WTC11 (cell line): ENCODE results near the gene GPC6. TPM values are rescaled to one million over a fixed set of nuclear protein-coding genes. Genes with fewer than 3 reads are reported as not detected.

Experiments used
- ATAC-seq: fragments of 200-7000 bp; cut with Tn5 transposase; 2 replicates; pipeline ENCODE4 v1.10.0; 2021; ENCODE audit warnings: mild to moderate bottlenecking, moderate library complexity
- CTCF ChIA-PET: fragments of 300-600 bp; sonication (Branson Sonifier 250); formaldehyde crosslinking; loops from one replicate; lab custom pipeline; 2021; ENCODE audit warnings: antibody characterized with exemption; lab: Charles Lee
- POLR2A ChIA-PET: fragments of 350-600 bp; sonication (Branson Sonifier 250); formaldehyde crosslinking; loops from one replicate; lab custom pipeline; 2021; ENCODE audit warnings: antibody characterized with exemption; lab: Charles Lee
- DNase-seq: peaks from one replicate; pipeline ENCODE4 v3.0.0; 2021; ENCODE audit warnings: low spot score
- H3K27ac Mint-ChIP-seq: 2 replicates; pipeline ENCODE4 v1.8.0; 2021; ENCODE audit warnings: mixed read lengths
- H3K27me3 Mint-ChIP-seq: 2 replicates; pipeline ENCODE4 v1.8.0; 2021; ENCODE audit warnings: low read depth, mild to moderate bottlenecking, moderate library complexity, mixed read lengths
- H3K36me3 Mint-ChIP-seq: 2 replicates; pipeline ENCODE4 v1.8.0; 2021; ENCODE audit warnings: mixed read lengths
- H3K4me1 Mint-ChIP-seq: 2 replicates; pipeline ENCODE4 v1.8.0; 2022; ENCODE audit warnings: mixed read lengths
- H3K4me3 Mint-ChIP-seq: 2 replicates; pipeline ENCODE4 v1.8.0; 2021; ENCODE audit warnings: mild to moderate bottlenecking, moderate library complexity, mixed read lengths
- H3K9me3 Mint-ChIP-seq: 2 replicates; pipeline ENCODE4 v1.8.0; 2021; ENCODE audit warnings: mixed read lengths
- CBFB ChIP-seq: sonication (generic); formaldehyde crosslinking; IDR thresholded peaks from 2 replicates; pipeline ENCODE4 v1.8.1; 2022; ENCODE audit warnings: mild to moderate bottlenecking, low read depth, missing genetic modification reagents
- EMX1 ChIP-seq: fragments of 250-450 bp; sonication (Bioruptor Pico); IDR thresholded peaks from 2 replicates; pipeline ENCODE4 v1.8.0; 2021; ENCODE audit warnings: mild to moderate bottlenecking
- FOXP1 ChIP-seq: sonication (generic); formaldehyde crosslinking; IDR thresholded peaks from 2 replicates; pipeline ENCODE4 v1.8.0; 2022; ENCODE audit warnings: missing genetic modification reagents, mild to moderate bottlenecking, moderate library complexity, borderline replicate concordance
- GABPB1 ChIP-seq: sonication (generic); formaldehyde crosslinking; IDR thresholded peaks from 2 replicates; pipeline ENCODE4 v1.8.1; 2023; ENCODE audit warnings: mild to moderate bottlenecking, missing genetic modification reagents
- GTF2I ChIP-seq: fragments of 250-450 bp; sonication (Bioruptor Pico); conservative IDR thresholded peaks from 2 replicates; pipeline ENCODE4 v1.4.0; 2021; ENCODE audit warnings: mild to moderate bottlenecking
- IRF2 ChIP-seq: sonication (generic); formaldehyde crosslinking; IDR thresholded peaks from 2 replicates; pipeline ENCODE4 v1.8.0; 2022; ENCODE audit warnings: low read depth, missing genetic modification reagents, borderline replicate concordance
- JAZF1 ChIP-seq: fragments of 250-450 bp; sonication (Bioruptor Pico); IDR thresholded peaks from 2 replicates; pipeline ENCODE4 v1.9.0; 2021; ENCODE audit warnings: moderate library complexity, mild to moderate bottlenecking, inconsistent platforms
- MXD4 ChIP-seq: fragments of 250-450 bp; sonication (Bioruptor Pico); IDR thresholded peaks from 2 replicates; pipeline ENCODE4 v1.8.0; 2021; ENCODE audit warnings: mild to moderate bottlenecking, moderate library complexity, borderline replicate concordance
- NR1H2 ChIP-seq: sonication (generic); formaldehyde crosslinking; IDR thresholded peaks from 2 replicates; pipeline ENCODE4 v1.9.0; 2021; ENCODE audit warnings: mild to moderate bottlenecking, moderate library complexity, missing genetic modification reagents
- SMAD3 ChIP-seq: sonication (generic); formaldehyde crosslinking; IDR thresholded peaks from 2 replicates; pipeline ENCODE4 v1.8.0; 2022; ENCODE audit warnings: missing genetic modification reagents, mild to moderate bottlenecking, borderline replicate concordance
- SOX15 ChIP-seq: fragments of 250-450 bp; sonication (Bioruptor Pico); IDR thresholded peaks from 2 replicates; pipeline ENCODE4 v1.9.0; 2021; ENCODE audit warnings: mild to moderate bottlenecking
- TEAD4 ChIP-seq: sonication (generic); formaldehyde crosslinking; IDR thresholded peaks from 2 replicates; pipeline ENCODE4 v1.8.0; 2022; ENCODE audit warnings: mild to moderate bottlenecking, missing genetic modification reagents
- ZNF121 ChIP-seq: sonication (generic); formaldehyde crosslinking; IDR thresholded peaks from 2 replicates; pipeline ENCODE4 v1.8.0; 2023; ENCODE audit warnings: missing genetic modification reagents
- ZNF138 ChIP-seq: sonication (generic); formaldehyde crosslinking; conservative IDR thresholded peaks from 2 replicates; pipeline ENCODE4 v1.8.1; 2022; ENCODE audit warnings: mild to moderate bottlenecking, moderate library complexity, missing genetic modification reagents
- ZNF219 ChIP-seq: sonication (generic); formaldehyde crosslinking; IDR thresholded peaks from 2 replicates; pipeline ENCODE4 v1.8.0; 2023; ENCODE audit warnings: missing genetic modification reagents, mild to moderate bottlenecking, borderline replicate concordance
- ZNF232 ChIP-seq: sonication (generic); formaldehyde crosslinking; IDR thresholded peaks from 2 replicates; pipeline ENCODE4 v1.8.0; 2022; ENCODE audit warnings: mild to moderate bottlenecking, missing genetic modification reagents
- ZNF317 ChIP-seq: sonication (generic); formaldehyde crosslinking; IDR thresholded peaks from 2 replicates; pipeline ENCODE4 v1.8.1; 2023; ENCODE audit warnings: low read depth, mild to moderate bottlenecking, moderate library complexity, missing genetic modification reagents, borderline replicate concordance
- total RNA-seq: library from RNA; stranded (reverse); gene quantifications from 3 replicates; pipeline ENCODE4 v1.2.3, GENCODE V29; 2021
- TF ChIP-seq, protein P1 (sequence below): sonication (generic); formaldehyde crosslinking; IDR thresholded peaks from 2 replicates; pipeline ENCODE4 v1.8.1; 2022; ENCODE audit warnings: mild to moderate bottlenecking, missing genetic modification reagents, moderate library complexity, borderline replicate concordance
- TF ChIP-seq, protein P2 (sequence below): sonication (generic); formaldehyde crosslinking; IDR thresholded peaks from 2 replicates; pipeline ENCODE4 v1.8.1; 2023; ENCODE audit warnings: mild to moderate bottlenecking, missing genetic modification reagents, borderline replicate concordance
- TF ChIP-seq, protein P3 (sequence below): sonication (generic); formaldehyde crosslinking; IDR thresholded peaks from 2 replicates; pipeline ENCODE4 v1.8.1; 2022; ENCODE audit warnings: missing genetic modification reagents, borderline replicate concordance
- TF ChIP-seq, protein P4 (sequence below): sonication (generic); formaldehyde crosslinking; IDR thresholded peaks from 2 replicates; pipeline ENCODE4 v1.8.0; 2023; ENCODE audit warnings: mild to moderate bottlenecking, missing genetic modification reagents

GPC6 gene
- total RNA-seq, 1 experiment from 2014 or later, result 19.5 TPM

DNA sequence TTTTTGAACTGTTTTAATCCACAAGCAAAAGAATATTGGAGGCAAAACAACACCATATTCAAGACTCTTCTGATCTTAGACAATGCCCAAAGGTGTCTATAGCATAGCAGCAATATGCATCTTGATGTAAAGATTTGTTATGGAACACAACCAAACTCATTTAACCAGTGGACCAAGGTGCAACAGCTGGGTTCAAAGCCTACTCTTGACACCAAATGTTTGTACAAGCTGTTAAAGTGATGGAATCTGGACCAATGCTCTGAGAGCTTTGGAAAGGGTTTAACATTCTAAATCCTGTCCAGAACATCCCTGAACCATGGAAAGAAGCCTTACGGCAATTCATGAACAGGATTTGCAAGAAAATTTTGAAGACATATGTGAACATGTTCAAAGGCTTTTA lies 520.0 kb downstream of the GPC6 start:
- ATAC-seq (no peak), DNase-seq (no peak)
- TF ChIP-seq JAZF1 (CRISPR knock-in tag) (no peak), IRF2 (CRISPR knock-in tag) (no peak), ZNF121 (CRISPR knock-in tag) (no peak)
- no peaks in the 10 kb centered on the region for H3K27me3 Mint-ChIP-seq
- no peak overlapping the region for H3K4me3 Mint-ChIP-seq
- no peak overlapping the region for H3K27ac Mint-ChIP-seq
- peaks cover 13% of the 10 kb centered on the region for H3K9me3 Mint-ChIP-seq
- ChIA-PET CTCF (no interaction called here), POLR2A (no interaction called here)
- H3K4me1 Mint-ChIP-seq, result peaks cover 27% of the 10 kb centered on the region
- H3K36me3 Mint-ChIP-seq, result peaks cover 2% of the 10 kb centered on the region; the same call in 1 of the 2 replicates

DNA sequence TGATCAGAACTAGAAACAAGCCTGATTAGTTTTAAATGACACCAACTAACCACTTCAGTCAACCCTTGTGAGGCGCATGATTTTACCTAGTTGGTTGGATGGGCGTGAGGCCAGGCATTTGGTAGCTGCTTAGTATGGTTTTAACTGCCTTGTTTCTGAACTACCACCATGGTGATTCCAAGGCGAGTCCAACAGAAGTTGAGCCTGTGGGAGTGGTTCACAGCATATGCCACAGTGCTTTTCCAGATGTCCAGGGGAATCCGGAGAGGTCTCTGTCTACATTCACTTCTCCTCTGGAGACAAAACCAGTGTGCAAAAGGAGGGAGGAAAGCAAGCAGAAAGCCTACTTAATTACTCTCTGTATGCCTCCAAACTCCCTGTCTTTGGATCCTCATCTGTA lies 524.1 kb downstream of the GPC6 start:
- Mint-ChIP-seq H3K27me3 (no peaks in the 10 kb centered on the region), H3K27ac (no peak overlapping the region)
- CTCF ChIA-PET, result no interaction called here
- no peak for DNase-seq
- TF ChIP-seq NR1H2 (no peak), FOXP1 (CRISPR knock-in tag) (no peak), ZNF232 (CRISPR knock-in tag) (no peak), TEAD4 (CRISPR knock-in tag) (no peak), SOX15 (CRISPR knock-in tag) (no peak), MXD4 (CRISPR knock-in tag) (no peak), ZNF317 (CRISPR knock-in tag) (no peak), SMAD3 (CRISPR knock-in tag) (no peak), ZNF138 (CRISPR knock-in tag) (no peak), GABPB1 (CRISPR knock-in tag) (no peak), EMX1 (CRISPR knock-in tag) (no peak), CBFB (CRISPR knock-in tag) (no peak), GTF2I (CRISPR knock-in tag) (no peak), ZNF219 (CRISPR knock-in tag) (no peak)
- TF ChIP-seq, protein P1, sequence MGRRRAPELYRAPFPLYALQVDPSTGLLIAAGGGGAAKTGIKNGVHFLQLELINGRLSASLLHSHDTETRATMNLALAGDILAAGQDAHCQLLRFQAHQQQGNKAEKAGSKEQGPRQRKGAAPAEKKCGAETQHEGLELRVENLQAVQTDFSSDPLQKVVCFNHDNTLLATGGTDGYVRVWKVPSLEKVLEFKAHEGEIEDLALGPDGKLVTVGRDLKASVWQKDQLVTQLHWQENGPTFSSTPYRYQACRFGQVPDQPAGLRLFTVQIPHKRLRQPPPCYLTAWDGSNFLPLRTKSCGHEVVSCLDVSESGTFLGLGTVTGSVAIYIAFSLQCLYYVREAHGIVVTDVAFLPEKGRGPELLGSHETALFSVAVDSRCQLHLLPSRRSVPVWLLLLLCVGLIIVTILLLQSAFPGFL (CRISPR knock-in tag), result no peak
- TF ChIP-seq, protein P2, sequence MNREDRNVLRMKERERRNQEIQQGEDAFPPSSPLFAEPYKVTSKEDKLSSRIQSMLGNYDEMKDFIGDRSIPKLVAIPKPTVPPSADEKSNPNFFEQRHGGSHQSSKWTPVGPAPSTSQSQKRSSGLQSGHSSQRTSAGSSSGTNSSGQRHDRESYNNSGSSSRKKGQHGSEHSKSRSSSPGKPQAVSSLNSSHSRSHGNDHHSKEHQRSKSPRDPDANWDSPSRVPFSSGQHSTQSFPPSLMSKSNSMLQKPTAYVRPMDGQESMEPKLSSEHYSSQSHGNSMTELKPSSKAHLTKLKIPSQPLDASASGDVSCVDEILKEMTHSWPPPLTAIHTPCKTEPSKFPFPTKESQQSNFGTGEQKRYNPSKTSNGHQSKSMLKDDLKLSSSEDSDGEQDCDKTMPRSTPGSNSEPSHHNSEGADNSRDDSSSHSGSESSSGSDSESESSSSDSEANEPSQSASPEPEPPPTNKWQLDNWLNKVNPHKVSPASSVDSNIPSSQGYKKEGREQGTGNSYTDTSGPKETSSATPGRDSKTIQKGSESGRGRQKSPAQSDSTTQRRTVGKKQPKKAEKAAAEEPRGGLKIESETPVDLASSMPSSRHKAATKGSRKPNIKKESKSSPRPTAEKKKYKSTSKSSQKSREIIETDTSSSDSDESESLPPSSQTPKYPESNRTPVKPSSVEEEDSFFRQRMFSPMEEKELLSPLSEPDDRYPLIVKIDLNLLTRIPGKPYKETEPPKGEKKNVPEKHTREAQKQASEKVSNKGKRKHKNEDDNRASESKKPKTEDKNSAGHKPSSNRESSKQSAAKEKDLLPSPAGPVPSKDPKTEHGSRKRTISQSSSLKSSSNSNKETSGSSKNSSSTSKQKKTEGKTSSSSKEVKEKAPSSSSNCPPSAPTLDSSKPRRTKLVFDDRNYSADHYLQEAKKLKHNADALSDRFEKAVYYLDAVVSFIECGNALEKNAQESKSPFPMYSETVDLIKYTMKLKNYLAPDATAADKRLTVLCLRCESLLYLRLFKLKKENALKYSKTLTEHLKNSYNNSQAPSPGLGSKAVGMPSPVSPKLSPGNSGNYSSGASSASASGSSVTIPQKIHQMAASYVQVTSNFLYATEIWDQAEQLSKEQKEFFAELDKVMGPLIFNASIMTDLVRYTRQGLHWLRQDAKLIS, result no peak
- TF ChIP-seq, protein P3, sequence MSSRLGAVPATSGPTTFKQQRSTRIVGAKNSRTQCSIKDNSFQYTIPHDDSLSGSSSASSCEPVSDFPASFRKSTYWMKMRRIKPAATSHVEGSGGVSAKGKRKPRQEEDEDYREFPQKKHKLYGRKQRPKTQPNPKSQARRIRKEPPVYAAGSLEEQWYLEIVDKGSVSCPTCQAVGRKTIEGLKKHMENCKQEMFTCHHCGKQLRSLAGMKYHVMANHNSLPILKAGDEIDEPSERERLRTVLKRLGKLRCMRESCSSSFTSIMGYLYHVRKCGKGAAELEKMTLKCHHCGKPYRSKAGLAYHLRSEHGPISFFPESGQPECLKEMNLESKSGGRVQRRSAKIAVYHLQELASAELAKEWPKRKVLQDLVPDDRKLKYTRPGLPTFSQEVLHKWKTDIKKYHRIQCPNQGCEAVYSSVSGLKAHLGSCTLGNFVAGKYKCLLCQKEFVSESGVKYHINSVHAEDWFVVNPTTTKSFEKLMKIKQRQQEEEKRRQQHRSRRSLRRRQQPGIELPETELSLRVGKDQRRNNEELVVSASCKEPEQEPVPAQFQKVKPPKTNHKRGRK, result no peak
- TF ChIP-seq, protein P4, sequence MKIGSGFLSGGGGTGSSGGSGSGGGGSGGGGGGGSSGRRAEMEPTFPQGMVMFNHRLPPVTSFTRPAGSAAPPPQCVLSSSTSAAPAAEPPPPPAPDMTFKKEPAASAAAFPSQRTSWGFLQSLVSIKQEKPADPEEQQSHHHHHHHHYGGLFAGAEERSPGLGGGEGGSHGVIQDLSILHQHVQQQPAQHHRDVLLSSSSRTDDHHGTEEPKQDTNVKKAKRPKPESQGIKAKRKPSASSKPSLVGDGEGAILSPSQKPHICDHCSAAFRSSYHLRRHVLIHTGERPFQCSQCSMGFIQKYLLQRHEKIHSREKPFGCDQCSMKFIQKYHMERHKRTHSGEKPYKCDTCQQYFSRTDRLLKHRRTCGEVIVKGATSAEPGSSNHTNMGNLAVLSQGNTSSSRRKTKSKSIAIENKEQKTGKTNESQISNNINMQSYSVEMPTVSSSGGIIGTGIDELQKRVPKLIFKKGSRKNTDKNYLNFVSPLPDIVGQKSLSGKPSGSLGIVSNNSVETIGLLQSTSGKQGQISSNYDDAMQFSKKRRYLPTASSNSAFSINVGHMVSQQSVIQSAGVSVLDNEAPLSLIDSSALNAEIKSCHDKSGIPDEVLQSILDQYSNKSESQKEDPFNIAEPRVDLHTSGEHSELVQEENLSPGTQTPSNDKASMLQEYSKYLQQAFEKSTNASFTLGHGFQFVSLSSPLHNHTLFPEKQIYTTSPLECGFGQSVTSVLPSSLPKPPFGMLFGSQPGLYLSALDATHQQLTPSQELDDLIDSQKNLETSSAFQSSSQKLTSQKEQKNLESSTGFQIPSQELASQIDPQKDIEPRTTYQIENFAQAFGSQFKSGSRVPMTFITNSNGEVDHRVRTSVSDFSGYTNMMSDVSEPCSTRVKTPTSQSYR (CRISPR knock-in tag), result no peak
- TF ChIP-seq, all 79 proteins: peak for 0
- POLR2A ChIA-PET, result no interaction called here
- Mint-ChIP-seq H3K4me3 (no peak overlapping the region), H3K9me3 (no peaks in the 10 kb centered on the region), H3K36me3 (no peaks in the 10 kb centered on the region), H3K4me1 (peaks cover 22% of the 10 kb centered on the region)
- ATAC-seq, result no peak
